SK-N-SH (cell line): ENCODE results near the gene LYRM4. TPM values are rescaled to one million over a fixed set of nuclear protein-coding genes. Genes with fewer than 3 reads are reported as not detected.
A peak's percentile ranks its signal among the peaks of the same experiment; 100 is the strongest.

Source experiments
- CTCF ChIA-PET: fragments of 300-600, 350-600 bp; formaldehyde crosslinking; extraction: SDS; loops from one replicate; lab custom pipeline; 2021; lab: Yijun Ruan, JAX
- POLR2A ChIA-PET: fragments of 350-600 bp; sonication (Branson Sonifier 250); formaldehyde crosslinking; extraction: SDS; loops from one replicate; lab custom pipeline; 2020; ENCODE audit warnings: antibody characterized with exemption, inconsistent platforms; lab: Yijun Ruan, JAX
- DNase-seq: peaks from one replicate; pipeline ENCODE4 v3.0.0; 2012
- H2AFZ ChIP-seq: fragments of 200-600 bp; sonication (generic); 2 replicates; pipeline ENCODE4 v1.8.1; 2016; ENCODE audit warnings: antibody characterized with exemption, mild to moderate bottlenecking, low read depth
- H3F3A ChIP-seq: fragments of 200-600 bp; sonication (generic); replicated peaks from 2 replicates; pipeline ENCODE3; 2016; ENCODE audit warnings: antibody characterized with exemption, mild to moderate bottlenecking; ENCODE audit not compliant: insufficient read depth
- H3K27ac ChIP-seq, 2 experiments: fragments of 200-500 bp in 1 of 2; fragments of 200-600 bp in 1 of 2; sonication (Bioruptor generic) in 1 of 2; sonication (generic), shearing (Covaris generic) in 1 of 2; 2 replicates each; pipeline versions ENCODE4 v1.5.1 to v1.6.1; 2014 to 2016; ENCODE audit warnings: low read depth in 2 of 2, inconsistent platforms in 1 of 2, low read length in 1 of 2, mild to moderate bottlenecking in 1 of 2, mixed read lengths in 1 of 2
- H3K27me3 ChIP-seq: fragments of 200-600 bp; sonication (generic), shearing (Covaris generic); 2 replicates; pipeline ENCODE4 v1.6.1; 2016; ENCODE audit warnings: mixed run types; ENCODE audit not compliant: insufficient read depth
- H3K36me3 ChIP-seq, 2 experiments: fragments of 200-500 bp in 1 of 2; fragments of 200-600 bp in 1 of 2; sonication (Bioruptor generic) in 1 of 2; sonication (generic) in 1 of 2; replicated peaks in 1 of 2; 2 replicates each; pipeline versions ENCODE3 to v1.5.1; 2014 to 2016; ENCODE audit warnings: low read length in 1 of 2, mild to moderate bottlenecking in 1 of 2; ENCODE audit not compliant: insufficient read depth in 2 of 2, control insufficient read depth in 1 of 2
- H3K4me1 ChIP-seq, 2 experiments: fragments of 200-500 bp in 1 of 2; fragments of 200-600 bp in 1 of 2; sonication (Bioruptor generic) in 1 of 2; sonication (generic), shearing (Covaris generic) in 1 of 2; 2 replicates each; pipeline versions ENCODE4 v1.5.1 to v1.6.1; 2014 to 2016; ENCODE audit warnings: low read depth in 1 of 2, low read length in 1 of 2, mixed run types in 1 of 2; ENCODE audit not compliant: insufficient read depth in 2 of 2, control insufficient read depth in 1 of 2
- H3K4me2 ChIP-seq: fragments of 200-600 bp; sonication (generic), shearing (Covaris generic); 2 replicates; pipeline ENCODE4 v1.6.1; 2017; ENCODE audit warnings: mixed run types
- H3K4me3 ChIP-seq, 2 experiments: fragments of 200-500 bp in 1 of 2; fragments of 200-600 bp in 1 of 2; sonication (Bioruptor generic) in 1 of 2; sonication (generic), shearing (Covaris generic) in 1 of 2; 2 replicates each; pipeline versions ENCODE4 v1.5.1 to v1.8.1; 2014 to 2016; ENCODE audit warnings: low read depth in 2 of 2, inconsistent platforms in 1 of 2, low read length in 1 of 2, mild to moderate bottlenecking in 1 of 2, mixed read lengths in 1 of 2, moderate library complexity in 1 of 2
- H3K79me2 ChIP-seq: fragments of 200-600 bp; sonication (generic); 2 replicates; pipeline ENCODE4 v1.8.1; 2017; ENCODE audit warnings: mild to moderate bottlenecking; ENCODE audit not compliant: insufficient read depth
- H3K9ac ChIP-seq: fragments of 200-600 bp; sonication (generic); 2 replicates; pipeline ENCODE4 v1.6.1; 2017; ENCODE audit warnings: mixed run types
- H3K9me2 ChIP-seq: fragments of 200-600 bp; sonication (generic); 2 replicates; pipeline ENCODE4 v1.6.1; 2017; ENCODE audit warnings: mixed run types
- H3K9me3 ChIP-seq: fragments of 200-600 bp; sonication (generic); 2 replicates; pipeline ENCODE4 v1.6.1; 2017; ENCODE audit warnings: mixed run types, mild to moderate bottlenecking, moderate library complexity
- H4K20me1 ChIP-seq: fragments of 200-600 bp; sonication (generic); 2 replicates; pipeline ENCODE4 v1.6.1; 2017; ENCODE audit warnings: mild to moderate bottlenecking, mixed run types; ENCODE audit not compliant: insufficient read depth
- ELF1 ChIP-seq: IDR thresholded peaks from 2 replicates; pipeline ENCODE4 v1.4.0; 2012
- EP300 ChIP-seq, 2 experiments: IDR thresholded peaks; 2 replicates each; pipeline versions ENCODE4 v1.4.0 to v1.6.1; 2012; ENCODE audit warnings: borderline replicate concordance in 1 of 2, low read depth in 1 of 2, low read length in 1 of 2
- FOSL2 ChIP-seq: IDR thresholded peaks from 2 replicates; pipeline ENCODE4 v1.4.0; 2012; ENCODE audit warnings: low read depth, mild to moderate bottlenecking, moderate library complexity, borderline replicate concordance
- FOXM1 ChIP-seq: IDR thresholded peaks from 2 replicates; pipeline ENCODE4 v1.4.0; 2012; ENCODE audit warnings: low read depth, mild to moderate bottlenecking
- GABPA ChIP-seq: IDR thresholded peaks from 2 replicates; pipeline ENCODE4 v1.4.0; 2012; ENCODE audit warnings: low read depth, mild to moderate bottlenecking
- GATA2 ChIP-seq: sonication (generic); formaldehyde crosslinking; IDR thresholded peaks from 2 replicates; pipeline ENCODE4 v1.5.0; 2020; ENCODE audit warnings: mild to moderate bottlenecking, missing genetic modification reagents
- JUND ChIP-seq: IDR thresholded peaks from 2 replicates; pipeline ENCODE4 v1.4.0; 2012
- MEF2A ChIP-seq: IDR thresholded peaks from 2 replicates; pipeline ENCODE4 v1.4.0; 2012; ENCODE audit warnings: low read depth, borderline replicate concordance
- NFIC ChIP-seq: IDR thresholded peaks from 2 replicates; pipeline ENCODE4 v1.4.0; 2012; ENCODE audit warnings: borderline replicate concordance
- RAD21 ChIP-seq: IDR thresholded peaks from 2 replicates; pipeline ENCODE4 v1.6.1; 2012; ENCODE audit warnings: mild to moderate bottlenecking, low read length
- RCOR1 ChIP-seq: fragments of 150-350 bp; IDR thresholded peaks from 2 replicates; pipeline ENCODE4 v1.6.1; 2017; ENCODE audit warnings: antibody characterized with exemption, low read length
- RXRA ChIP-seq: IDR thresholded peaks from 2 replicates; pipeline ENCODE4 v1.4.0; 2012; ENCODE audit warnings: low read depth, mild to moderate bottlenecking, borderline replicate concordance
- SIN3A ChIP-seq: IDR thresholded peaks from 2 replicates; pipeline ENCODE4 v1.6.1; 2012; ENCODE audit warnings: low read depth, mild to moderate bottlenecking, low read length, moderate library complexity, borderline replicate concordance
- SMC3 ChIP-seq: IDR thresholded peaks from 2 replicates; pipeline ENCODE4 v1.6.1; 2012; ENCODE audit warnings: low read depth, low read length, improper control_type of control experiment
- TCF12 ChIP-seq: IDR thresholded peaks from 2 replicates; pipeline ENCODE4 v1.4.0; 2012
- TEAD4 ChIP-seq: IDR thresholded peaks from 2 replicates; pipeline ENCODE4 v1.4.0; 2012; ENCODE audit warnings: mild to moderate bottlenecking, borderline replicate concordance; ENCODE audit not compliant: insufficient read depth
- YY1 ChIP-seq: IDR thresholded peaks from 2 replicates; pipeline ENCODE4 v1.4.0; 2012; ENCODE audit warnings: low read depth, mild to moderate bottlenecking
- WGBS: methylation state at CpG from one replicate; pipeline ENCODE4 v1.1.6; 2017; ENCODE audit warnings: low lambda C conversion rate; 5-methylcytosine and 5-hydroxymethylcytosine counted together
- polyA plus RNA-seq, 3 experiments: library from polyadenylated mRNA; depleted of rRNA; stranded (reverse); fragments of >200 nt; gene quantifications; 2 replicates each; pipeline ENCODE4 v1.2.3, GENCODE V29; 2012
- TF ChIP-seq, protein P1 (sequence below): IDR thresholded peaks from 2 replicates; pipeline ENCODE4 v1.4.0; 2012; ENCODE audit warnings: low read depth, borderline replicate concordance
- TF ChIP-seq, protein P2 (sequence below): fragments of 150-350 bp; IDR thresholded peaks from 2 replicates; pipeline ENCODE4 v1.6.1; 2016; ENCODE audit warnings: mild to moderate bottlenecking, low read depth, low read length
- TF ChIP-seq, protein P3 (sequence below): IDR thresholded peaks from 2 replicates; pipeline ENCODE4; 2012

Gene LYRM4
- polyA plus RNA-seq, 1 of the 3 experiments (the other 2 are of a cell fraction), result 37.2 TPM

DNA sequence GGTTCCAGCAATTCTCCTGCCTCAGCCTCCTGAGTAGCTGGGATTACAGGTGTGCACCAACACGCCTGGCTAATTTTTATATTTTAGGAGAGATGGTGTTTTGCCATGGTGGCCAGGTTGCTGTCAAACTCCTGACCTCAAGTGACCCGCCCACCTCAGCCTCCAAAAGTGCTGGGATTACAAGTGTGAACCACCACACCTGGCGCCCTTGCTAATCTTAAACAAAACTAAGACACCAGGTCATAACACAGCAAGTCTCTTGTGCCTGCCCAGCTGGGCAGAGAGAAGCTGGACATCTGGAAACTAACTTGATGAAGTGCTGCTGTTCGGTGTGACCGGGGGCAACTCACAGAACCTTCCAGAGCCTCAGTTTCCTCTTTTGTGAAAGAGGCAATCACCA is 107.6 kb downstream of the LYRM4 start:
- WGBS, result 94% methylated on average over 5 of the region's 5 CpGs
- no peaks in the 10 kb centered on the region for H3K27me3 ChIP-seq
- H3K4me2 ChIP-seq, result no peak overlapping the region
- no peaks in the 10 kb centered on the region for H3K79me2 ChIP-seq
- peaks cover 19% of the 10 kb centered on the region for H3F3A ChIP-seq
- peaks cover 14% of the 10 kb centered on the region in 2 experiments for H3K4me1 ChIP-seq
- H3K9me2 ChIP-seq, result no peaks in the 10 kb centered on the region
- no peaks in the 10 kb centered on the region for H4K20me1 ChIP-seq
- no peaks in the 10 kb centered on the region for H3K9me3 ChIP-seq
- H3K36me3 ChIP-seq, result no peaks in the 10 kb centered on the region
- CTCF ChIA-PET, result interaction anchor here (3.3 kb wide), 1 partner anchor 9 kb away, joined by 15 read pairs; no protein-coding TSS in a partner anchor
- no peak for DNase-seq
- no peak for TF ChIP-seq NFIC
- H2AFZ ChIP-seq, result no peak overlapping the region
- no peak overlapping the region for H3K4me3 ChIP-seq
- H3K9ac ChIP-seq, result no peak overlapping the region
- peak overlapping the region in 1 of 2 experiments; percentile 95; a peak in 1 of 4 replicates for H3K27ac ChIP-seq
- POLR2A ChIA-PET, result no interaction called here

DNA sequence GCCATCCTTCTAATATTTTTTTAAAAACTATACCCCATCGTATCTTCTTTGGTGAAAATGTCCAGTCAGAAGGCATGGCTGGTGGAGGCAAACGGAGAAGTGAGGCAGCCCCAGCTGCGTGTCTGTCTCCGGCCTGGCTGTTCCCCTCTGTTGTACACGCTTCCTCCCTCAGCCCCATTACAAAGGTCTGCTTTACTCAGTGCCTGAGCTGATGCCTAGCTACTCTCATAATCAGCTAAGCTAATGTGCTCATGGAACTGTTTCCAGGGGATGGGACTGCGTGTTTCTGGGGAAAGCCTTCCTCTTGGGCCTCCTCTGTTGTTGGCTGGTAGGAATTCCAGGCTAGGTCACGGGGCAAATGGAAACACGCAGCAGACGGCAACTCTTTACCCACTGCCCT is 108.3 kb downstream of the LYRM4 start:
- Histone ChIP-seq H3K9me2 (no peaks in the 10 kb centered on the region), H3F3A (peaks cover 19% of the 10 kb centered on the region), H3K4me1 (peaks cover 14% of the 10 kb centered on the region in 2 experiments), H3K27ac (peak overlapping the region in 1 of 2 experiments; percentile 95; a peak in 2 of 4 replicates), H3K4me3 (no peak overlapping the region), H3K9ac (peak overlapping the region; percentile 27; the same call in 1 of the 2 replicates), H3K79me2 (no peaks in the 10 kb centered on the region), H4K20me1 (no peaks in the 10 kb centered on the region), H3K36me3 (no peaks in the 10 kb centered on the region), H2AFZ (no peak overlapping the region), H3K9me3 (no peaks in the 10 kb centered on the region), H3K4me2 (peak overlapping the region; percentile 56), H3K27me3 (no peaks in the 10 kb centered on the region)
- TF ChIP-seq, protein P1, sequence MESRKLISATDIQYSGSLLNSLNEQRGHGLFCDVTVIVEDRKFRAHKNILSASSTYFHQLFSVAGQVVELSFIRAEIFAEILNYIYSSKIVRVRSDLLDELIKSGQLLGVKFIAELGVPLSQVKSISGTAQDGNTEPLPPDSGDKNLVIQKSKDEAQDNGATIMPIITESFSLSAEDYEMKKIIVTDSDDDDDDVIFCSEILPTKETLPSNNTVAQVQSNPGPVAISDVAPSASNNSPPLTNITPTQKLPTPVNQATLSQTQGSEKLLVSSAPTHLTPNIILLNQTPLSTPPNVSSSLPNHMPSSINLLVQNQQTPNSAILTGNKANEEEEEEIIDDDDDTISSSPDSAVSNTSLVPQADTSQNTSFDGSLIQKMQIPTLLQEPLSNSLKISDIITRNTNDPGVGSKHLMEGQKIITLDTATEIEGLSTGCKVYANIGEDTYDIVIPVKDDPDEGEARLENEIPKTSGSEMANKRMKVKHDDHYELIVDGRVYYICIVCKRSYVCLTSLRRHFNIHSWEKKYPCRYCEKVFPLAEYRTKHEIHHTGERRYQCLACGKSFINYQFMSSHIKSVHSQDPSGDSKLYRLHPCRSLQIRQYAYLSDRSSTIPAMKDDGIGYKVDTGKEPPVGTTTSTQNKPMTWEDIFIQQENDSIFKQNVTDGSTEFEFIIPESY, result no peak
- TF ChIP-seq GABPA, result no peak
- TF ChIP-seq TEAD4, result no peak
- no peak for TF ChIP-seq SMC3
- TF ChIP-seq MEF2A, result no peak
- no peak for TF ChIP-seq RCOR1
- TF ChIP-seq NFIC, result no peak
- TF ChIP-seq RAD21, result no peak
- no peak for TF ChIP-seq TCF12
- no peak for TF ChIP-seq FOXM1
- TF ChIP-seq GATA2 (CRISPR knock-in tag), result no peak
- TF ChIP-seq FOSL2, result no peak
- no peak for TF ChIP-seq JUND
- no peak for TF ChIP-seq RXRA
- no peak for TF ChIP-seq SIN3A
- TF ChIP-seq, protein P2, sequence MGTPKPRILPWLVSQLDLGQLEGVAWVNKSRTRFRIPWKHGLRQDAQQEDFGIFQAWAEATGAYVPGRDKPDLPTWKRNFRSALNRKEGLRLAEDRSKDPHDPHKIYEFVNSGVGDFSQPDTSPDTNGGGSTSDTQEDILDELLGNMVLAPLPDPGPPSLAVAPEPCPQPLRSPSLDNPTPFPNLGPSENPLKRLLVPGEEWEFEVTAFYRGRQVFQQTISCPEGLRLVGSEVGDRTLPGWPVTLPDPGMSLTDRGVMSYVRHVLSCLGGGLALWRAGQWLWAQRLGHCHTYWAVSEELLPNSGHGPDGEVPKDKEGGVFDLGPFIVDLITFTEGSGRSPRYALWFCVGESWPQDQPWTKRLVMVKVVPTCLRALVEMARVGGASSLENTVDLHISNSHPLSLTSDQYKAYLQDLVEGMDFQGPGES, result no peak
- TF ChIP-seq ELF1, result no peak
- TF ChIP-seq, protein P3, sequence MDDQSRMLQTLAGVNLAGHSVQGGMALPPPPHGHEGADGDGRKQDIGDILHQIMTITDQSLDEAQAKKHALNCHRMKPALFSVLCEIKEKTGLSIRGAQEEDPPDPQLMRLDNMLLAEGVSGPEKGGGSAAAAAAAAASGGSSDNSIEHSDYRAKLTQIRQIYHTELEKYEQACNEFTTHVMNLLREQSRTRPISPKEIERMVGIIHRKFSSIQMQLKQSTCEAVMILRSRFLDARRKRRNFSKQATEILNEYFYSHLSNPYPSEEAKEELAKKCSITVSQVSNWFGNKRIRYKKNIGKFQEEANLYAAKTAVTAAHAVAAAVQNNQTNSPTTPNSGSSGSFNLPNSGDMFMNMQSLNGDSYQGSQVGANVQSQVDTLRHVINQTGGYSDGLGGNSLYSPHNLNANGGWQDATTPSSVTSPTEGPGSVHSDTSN, result no peak
- TF ChIP-seq YY1, result no peak
- no peak for TF ChIP-seq EP300 (IDR thresholded peaks at IDR 0.05; ENCODE audit: borderline replicate concordance in 1 of 2, low read depth in 1 of 2, low read length in 1 of 2)
- no peak for DNase-seq
- WGBS, result 92% methylated on average over 9 of the region's 9 CpGs
- POLR2A ChIA-PET, result no interaction called here
- CTCF ChIA-PET, result interaction anchor here (0.9 to 3.3 kb wide), 3 partner anchors 9 to 109 kb away, joined by 3 to 15 read pairs (median 3); partner anchors contain the start of genes FARS2 and LYRM4
